ENCODE measurements around the gene KCNN1. TPM values are rescaled to one million over a fixed set of nuclear protein-coding genes. Genes with fewer than 3 reads are reported as not detected.

KCNN1 gene
- total RNA-seq, 1 donor from 2014 or later, result 1.5 TPM

DNA sequence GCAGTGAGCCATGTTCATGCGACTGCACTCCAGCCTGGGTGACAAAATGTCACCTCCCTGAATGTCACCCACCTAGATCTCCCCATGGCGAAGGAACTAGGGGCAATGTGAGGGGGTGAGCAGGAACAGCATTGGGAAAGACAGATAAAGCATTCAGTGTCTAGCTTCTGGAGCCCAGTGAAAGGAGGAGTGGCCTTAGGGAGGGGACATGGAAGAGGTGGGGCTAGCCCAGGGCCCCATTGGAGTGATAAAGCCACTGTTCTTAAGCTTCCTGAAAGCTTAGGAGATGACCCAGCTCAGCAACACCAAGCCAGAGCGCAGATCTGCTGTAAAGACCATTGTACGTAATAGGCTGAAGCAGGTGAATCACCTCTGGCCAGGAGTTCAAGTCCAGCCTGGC lies 13.0 kb upstream of the KCNN1 start:
- no peak overlapping the region for H3K4me2 ChIP-seq (ENCODE audit: low read length)
- Mint-ChIP-seq H3K4me3 (ENCODE audit: unreplicated experiment) (no peak overlapping the region), H3K9me3 (ENCODE audit: unreplicated experiment) (no peaks in the 10 kb centered on the region), H3K4me1 (ENCODE audit: low read depth, unreplicated experiment) (peaks cover 8% of the 10 kb centered on the region), H3K27ac (ENCODE audit: unreplicated experiment) (no peak overlapping the region), H3K27me3 (ENCODE audit: low read depth, unreplicated experiment) (peaks cover 65% of the 10 kb centered on the region), H3K36me3 (ENCODE audit: low read depth, unreplicated experiment) (peaks cover 2% of the 10 kb centered on the region)
- DNase-seq (ENCODE audit: low read depth), result no peak
- H3K27ac ChIP-seq (ENCODE audit: low read depth, low read length), result no peak overlapping the region
- H4K20me1 ChIP-seq (ENCODE audit: insufficient read depth, low read length), result no peaks in the 10 kb centered on the region
- no peaks in the 10 kb centered on the region for H3K36me3 ChIP-seq (ENCODE audit: insufficient read depth, low read length)
- H3K27me3 ChIP-seq (ENCODE audit: insufficient read depth, low read length), result peaks cover 61% of the 10 kb centered on the region
- no peak overlapping the region for H2AFZ ChIP-seq (ENCODE audit: low read depth, low read length)
- H3K9ac ChIP-seq (ENCODE audit: low read length), result no peak overlapping the region
- H3K79me2 ChIP-seq (ENCODE audit: insufficient read depth, low read length), result no peaks in the 10 kb centered on the region
- no peak for FAIRE-seq
- peaks cover 4% of the 10 kb centered on the region for H3K4me1 ChIP-seq (ENCODE audit: insufficient read depth, low read length)
- H3K4me3 ChIP-seq (ENCODE audit: insufficient read depth, low read depth, low read length), result no peak overlapping the region
- TF ChIP-seq, protein P1, sequence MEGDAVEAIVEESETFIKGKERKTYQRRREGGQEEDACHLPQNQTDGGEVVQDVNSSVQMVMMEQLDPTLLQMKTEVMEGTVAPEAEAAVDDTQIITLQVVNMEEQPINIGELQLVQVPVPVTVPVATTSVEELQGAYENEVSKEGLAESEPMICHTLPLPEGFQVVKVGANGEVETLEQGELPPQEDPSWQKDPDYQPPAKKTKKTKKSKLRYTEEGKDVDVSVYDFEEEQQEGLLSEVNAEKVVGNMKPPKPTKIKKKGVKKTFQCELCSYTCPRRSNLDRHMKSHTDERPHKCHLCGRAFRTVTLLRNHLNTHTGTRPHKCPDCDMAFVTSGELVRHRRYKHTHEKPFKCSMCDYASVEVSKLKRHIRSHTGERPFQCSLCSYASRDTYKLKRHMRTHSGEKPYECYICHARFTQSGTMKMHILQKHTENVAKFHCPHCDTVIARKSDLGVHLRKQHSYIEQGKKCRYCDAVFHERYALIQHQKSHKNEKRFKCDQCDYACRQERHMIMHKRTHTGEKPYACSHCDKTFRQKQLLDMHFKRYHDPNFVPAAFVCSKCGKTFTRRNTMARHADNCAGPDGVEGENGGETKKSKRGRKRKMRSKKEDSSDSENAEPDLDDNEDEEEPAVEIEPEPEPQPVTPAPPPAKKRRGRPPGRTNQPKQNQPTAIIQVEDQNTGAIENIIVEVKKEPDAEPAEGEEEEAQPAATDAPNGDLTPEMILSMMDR (IDR thresholded peaks at IDR 0.05; ENCODE audit: insufficient read depth, low read depth, low read length), result no peak
- TF ChIP-seq EZH2 (IDR thresholded peaks at IDR 0.05; ENCODE audit: insufficient read depth, low read length), result no peak
- no peaks in the 10 kb centered on the region for H3K9me3 ChIP-seq (ENCODE audit: insufficient read depth, low read depth, low read length)

DNA sequence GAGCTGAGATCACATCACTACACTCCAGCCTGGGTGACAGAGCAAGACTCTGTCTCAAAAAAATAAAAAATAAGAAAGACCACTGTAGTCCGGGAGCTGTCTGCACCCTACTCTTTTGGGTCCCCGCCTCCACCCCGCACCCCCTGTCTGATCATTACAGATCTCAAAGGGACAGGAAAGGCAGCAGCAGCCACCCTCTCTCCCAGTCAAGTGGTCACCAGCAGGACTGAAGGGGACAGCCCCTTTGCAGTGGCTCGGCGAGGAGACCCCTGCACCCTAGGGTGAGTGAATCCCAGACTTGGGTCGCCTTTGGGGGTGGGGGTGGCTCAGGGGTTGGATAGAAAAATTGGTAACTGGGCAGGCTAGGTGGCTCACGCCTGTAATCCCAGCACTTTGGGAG lies 12.5 kb upstream of the KCNN1 start:
- H3K4me1 ChIP-seq (ENCODE audit: insufficient read depth, low read length), result peaks cover 4% of the 10 kb centered on the region
- H3K9ac ChIP-seq (ENCODE audit: low read length), result no peak overlapping the region
- DNase-seq (ENCODE audit: low read depth) (no peak), FAIRE-seq (no peak)
- peaks cover 57% of the 10 kb centered on the region for H3K27me3 ChIP-seq (ENCODE audit: insufficient read depth, low read length)
- TF ChIP-seq, protein P1 (IDR thresholded peaks at IDR 0.05; ENCODE audit: insufficient read depth, low read depth, low read length), result no peak
- TF ChIP-seq EZH2 (IDR thresholded peaks at IDR 0.05; ENCODE audit: insufficient read depth, low read length), result no peak
- H3K4me2 ChIP-seq (ENCODE audit: low read length), result no peak overlapping the region
- no peaks in the 10 kb centered on the region for H4K20me1 ChIP-seq (ENCODE audit: insufficient read depth, low read length)
- H2AFZ ChIP-seq (ENCODE audit: low read depth, low read length), result no peak overlapping the region
- no peak overlapping the region for H3K27ac Mint-ChIP-seq (ENCODE audit: unreplicated experiment)
- H3K36me3 Mint-ChIP-seq (ENCODE audit: low read depth, unreplicated experiment), result peaks cover 2% of the 10 kb centered on the region
- no peaks in the 10 kb centered on the region for H3K9me3 Mint-ChIP-seq (ENCODE audit: unreplicated experiment)
- no peak overlapping the region for H3K4me3 ChIP-seq (ENCODE audit: insufficient read depth, low read depth, low read length)
- H3K27ac ChIP-seq (ENCODE audit: low read depth, low read length), result no peak overlapping the region
- H3K4me3 Mint-ChIP-seq (ENCODE audit: unreplicated experiment), result no peak overlapping the region
- H3K9me3 ChIP-seq (ENCODE audit: insufficient read depth, low read depth, low read length), result no peaks in the 10 kb centered on the region
- H3K4me1 Mint-ChIP-seq (ENCODE audit: low read depth, unreplicated experiment), result peaks cover 6% of the 10 kb centered on the region
- H3K36me3 ChIP-seq (ENCODE audit: insufficient read depth, low read length), result no peaks in the 10 kb centered on the region
- H3K79me2 ChIP-seq (ENCODE audit: insufficient read depth, low read length), result no peaks in the 10 kb centered on the region
- peaks cover 62% of the 10 kb centered on the region for H3K27me3 Mint-ChIP-seq (ENCODE audit: low read depth, unreplicated experiment)

DNA sequence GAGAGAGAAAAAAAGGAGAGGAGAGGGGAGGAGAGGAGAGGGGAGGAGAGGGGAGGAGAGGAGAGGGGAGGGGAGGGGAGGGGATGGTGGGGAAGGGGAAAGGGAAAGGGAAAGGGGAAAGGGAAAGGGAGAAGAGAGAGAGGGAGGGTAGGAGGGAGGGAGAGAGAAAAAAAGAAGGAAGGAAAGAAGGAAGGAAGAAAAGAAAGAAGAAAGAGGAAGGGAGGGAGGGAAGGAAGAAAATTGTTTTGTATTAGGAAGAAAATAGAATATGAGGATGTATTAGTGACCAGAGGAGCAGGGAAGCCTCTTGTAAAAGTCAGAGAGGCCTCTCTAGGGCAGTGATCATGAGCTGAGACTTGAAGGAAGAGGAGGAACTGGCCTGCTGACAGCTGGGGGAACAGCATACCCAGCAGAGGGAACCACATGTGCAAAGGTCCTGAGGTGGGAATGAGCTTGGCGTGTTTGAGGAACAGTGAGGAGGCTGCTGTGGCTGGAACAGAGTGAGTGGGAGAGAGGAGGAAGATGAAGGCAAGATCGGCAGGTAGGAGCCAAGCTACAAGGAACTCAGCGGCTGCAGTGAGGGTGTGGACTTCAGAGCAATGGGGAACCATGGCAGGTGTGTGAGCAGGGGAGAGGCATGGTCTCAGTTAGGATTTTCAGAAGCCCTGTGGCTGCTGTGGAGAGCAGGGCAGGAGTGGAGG lies 9.6 kb upstream of the KCNN1 start:
- Mint-ChIP-seq H3K4me3 (ENCODE audit: unreplicated experiment) (peak overlapping the region; percentile 25), H3K27ac (ENCODE audit: unreplicated experiment) (peak overlapping the region; percentile 15), H3K4me1 (ENCODE audit: low read depth, unreplicated experiment) (no peaks in the 10 kb centered on the region), H3K27me3 (ENCODE audit: low read depth, unreplicated experiment) (peaks cover 42% of the 10 kb centered on the region), H3K36me3 (ENCODE audit: low read depth, unreplicated experiment) (no peaks in the 10 kb centered on the region), H3K9me3 (ENCODE audit: unreplicated experiment) (no peaks in the 10 kb centered on the region)
- Histone ChIP-seq H3K27me3 (ENCODE audit: insufficient read depth, low read length) (peaks cover 32% of the 10 kb centered on the region), H3K4me2 (ENCODE audit: low read length) (no peak overlapping the region), H3K4me1 (ENCODE audit: insufficient read depth, low read length) (no peaks in the 10 kb centered on the region), H2AFZ (ENCODE audit: low read depth, low read length) (no peak overlapping the region), H3K4me3 (ENCODE audit: insufficient read depth, low read depth, low read length) (no peak overlapping the region), H4K20me1 (ENCODE audit: insufficient read depth, low read length) (no peaks in the 10 kb centered on the region), H3K9me3 (ENCODE audit: insufficient read depth, low read depth, low read length) (no peaks in the 10 kb centered on the region), H3K27ac (ENCODE audit: low read depth, low read length) (no peak overlapping the region), H3K36me3 (ENCODE audit: insufficient read depth, low read length) (no peaks in the 10 kb centered on the region), H3K9ac (ENCODE audit: low read length) (no peak overlapping the region), H3K79me2 (ENCODE audit: insufficient read depth, low read length) (no peaks in the 10 kb centered on the region)
- TF ChIP-seq, protein P1 (IDR thresholded peaks at IDR 0.05; ENCODE audit: insufficient read depth, low read depth, low read length), result no peak
- no peak for TF ChIP-seq EZH2 (IDR thresholded peaks at IDR 0.05; ENCODE audit: insufficient read depth, low read length)
- DNase-seq (ENCODE audit: low read depth) (no peak), FAIRE-seq (no peak)
